ENCODE data around the gene RGMA.

Gene RGMA

GRCh38 chr15:93007994-93008393, 81.0 kb downstream of the RGMA start:
- DNase-seq = no peak

- DNase-seq = no peak
Measured at GRCh38 chr15:93005133-93005532, 83.9 kb downstream of the RGMA start.

- no peak for DNase-seq
Measured at GRCh38 chr15:93001881-93002280, 87.1 kb downstream of the RGMA start.

GRCh38 chr15:93001156-93001555, 87.9 kb downstream of the RGMA start:
- no peak for DNase-seq

- DNase-seq = no peak
Measured at GRCh38 chr15:92997821-92998220, 91.2 kb downstream of the RGMA start.

- DNase-seq = no peak
Measured at GRCh38 chr15:92992720-92993119, 96.3 kb downstream of the RGMA start.

GRCh38 chr15:92990031-92990430, 99.0 kb downstream of the RGMA start:
- no peak for DNase-seq

GRCh38 chr15:92989470-92989869, 99.5 kb downstream of the RGMA start:
- no peak for DNase-seq

Measured in fibroblast of skin of scalp (primary cell).